ENCODE measurements around the gene TNFRSF17. TPM values are rescaled to one million over a fixed set of nuclear protein-coding genes. Genes with fewer than 3 reads are reported as not detected.
"Not testable (repeated sequence)": the region's sequence is repeated elsewhere in the genome, so short reads cannot be mapped to it uniquely, and the experiment has no call there.

Gene TNFRSF17
- 0.07 TPM for polyA plus RNA-seq (2013)

GRCh38 chr16:11964761-11965551 is at the start of gene TNFRSF17:
Gene TNFRSF17, plus strand, starts transcription at chr16:11965210. Its CDS starts 115 bp downstream, at chr16:11965325.
- H3K4me1 ChIP-seq (ENCODE audit: control extremely low read depth in 1 of 4, control insufficient read depth in 4 of 4, insufficient read depth in 4 of 4, low read length in 3 of 4): peaks cover 0 to 3% (median 0%) of the 10 kb centered on the region in 4 experiments
- POLR2A ChIA-PET: interaction anchor here (0.6 kb wide), 1 partner anchor 54 kb away, joined by 3 read pairs; no protein-coding TSS in a partner anchor

GRCh38 chr16:11915644-11916523 is 49.1 kb upstream of the TNFRSF17 start, which contains the start of gene GSPT1:
Gene GSPT1, minus strand, starts transcription at chr16:11915956. Its CDS starts 236 bp downstream, at chr16:11915720.
- POLR2A ChIA-PET: no interaction called here
- Histone ChIP-seq H3K9me3 (ENCODE audit: control extremely low read depth in 1 of 5, control insufficient read depth in 4 of 5, insufficient read depth in 2 of 5, low read depth in 1 of 5, low read length in 4 of 5) (no peaks in the 10 kb centered on the region), H3K27me3 (replicated peaks in 2 of 5; ENCODE audit: control insufficient read depth in 4 of 5, insufficient read depth in 5 of 5, low read length in 4 of 5) (no peaks in the 10 kb centered on the region), H3K4me1 (ENCODE audit: control extremely low read depth in 1 of 4, control insufficient read depth in 4 of 4, insufficient read depth in 4 of 4, low read length in 3 of 4) (peaks cover 8 to 29% (median 25%) of the 10 kb centered on the region in 4 experiments), H3K27ac (ENCODE audit: insufficient read depth in 1 of 2, low read depth in 1 of 2, low read length in 2 of 2, poor library complexity in 1 of 2, severe bottlenecking in 2 of 2) (peak within 1 kb of the TSS; percentile 46 to 83), H3K4me3 (ENCODE audit: control insufficient read depth in 1 of 7, extremely low read depth in 1 of 7, insufficient read depth in 4 of 7, low read depth in 2 of 7, low read length in 6 of 7) (peak within 1 kb of the TSS; percentile 75 to 95 (median 89)), H3K36me3 (ENCODE audit: control insufficient read depth in 4 of 4, insufficient read depth in 4 of 4, low read length in 3 of 4) (peaks cover 0 to under 1% (median 0%) of the 10 kb centered on the region in 4 experiments)
- CTCF ChIA-PET: interaction anchor here (0.9 to 1.4 kb wide), 2 partner anchors 9 kb away, joined by 3 to 4 read pairs; no protein-coding TSS in a partner anchor
- 3% methylated on average over 62 of the region's 84 CpGs for WGBS (ENCODE audit: insufficient coverage)
- peak; percentile 99 for DNase-seq

More at GRCh38 chr16:11964761-11965551, at the start of gene TNFRSF17:
- WGBS (ENCODE audit: insufficient coverage): 81% methylated on average over 5 of the region's 9 CpGs
- no peak for DNase-seq
- no peaks in the 10 kb centered on the region for H3K27me3 ChIP-seq (replicated peaks in 2 of 5; ENCODE audit: control insufficient read depth in 4 of 5, insufficient read depth in 5 of 5, low read length in 4 of 5)
- no peaks in the 10 kb centered on the region for H3K9me3 ChIP-seq (ENCODE audit: control extremely low read depth in 1 of 5, control insufficient read depth in 4 of 5, insufficient read depth in 2 of 5, low read depth in 1 of 5, low read length in 4 of 5)
- CTCF ChIA-PET: interaction anchor here (0.6 to 1.9 kb wide), 4 partner anchors 8 to 1004 kb away, joined by 3 to 5 read pairs (median 4); no protein-coding TSS in a partner anchor
- no peaks in the 10 kb centered on the region for H3K36me3 ChIP-seq (ENCODE audit: control insufficient read depth in 4 of 4, insufficient read depth in 4 of 4, low read length in 3 of 4)
- H3K4me3 ChIP-seq (ENCODE audit: control insufficient read depth in 1 of 7, extremely low read depth in 1 of 7, insufficient read depth in 4 of 7, low read depth in 2 of 7, low read length in 6 of 7): no peak within 1 kb of the TSS
- H3K27ac ChIP-seq (ENCODE audit: insufficient read depth in 1 of 2, low read depth in 1 of 2, low read length in 2 of 2, poor library complexity in 1 of 2, severe bottlenecking in 2 of 2): no peak within 1 kb of the TSS

DNA sequence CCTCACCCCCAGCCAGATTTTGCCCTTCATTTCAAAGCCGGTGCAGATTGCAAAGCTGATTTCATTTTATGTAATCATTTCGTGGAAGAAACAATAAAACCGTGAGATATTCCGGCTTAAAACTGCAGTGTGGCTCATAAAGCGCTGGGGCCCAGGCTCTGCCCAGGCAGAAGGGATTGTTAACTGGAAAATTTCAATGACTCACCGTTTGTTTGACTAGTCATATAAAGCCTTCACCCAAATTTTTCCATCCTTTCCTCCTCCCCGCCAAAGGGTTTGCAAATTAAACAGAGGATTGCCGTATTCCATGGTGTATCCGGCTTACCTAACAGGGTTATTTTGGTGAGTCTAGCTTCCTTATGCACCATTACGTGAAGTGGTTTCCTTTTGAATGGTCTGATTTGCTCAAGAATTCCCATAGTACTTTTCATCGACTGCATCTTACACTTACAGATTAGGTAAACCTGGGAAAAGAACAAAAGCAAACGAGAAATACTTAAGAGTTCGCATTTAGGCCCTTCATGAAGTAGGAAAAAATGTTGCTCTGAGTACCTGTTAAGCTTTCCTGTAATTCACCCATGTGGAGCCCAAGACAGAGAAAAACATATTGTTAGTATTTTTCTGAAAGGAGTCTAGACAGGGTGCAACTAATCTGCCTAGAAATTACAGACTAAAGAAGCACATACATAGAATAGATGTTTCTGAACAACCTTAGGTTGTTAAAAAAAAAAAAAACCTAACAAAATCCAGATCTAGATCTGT is 48.3 kb upstream of the TNFRSF17 start:
- 85% methylated on average over 9 of the region's 13 CpGs for WGBS (ENCODE audit: insufficient coverage)
- CTCF ChIA-PET: interaction anchor here (0.9 kb wide), 1 partner anchor 10 kb away, joined by 3 read pairs; no protein-coding TSS in a partner anchor

DNA sequence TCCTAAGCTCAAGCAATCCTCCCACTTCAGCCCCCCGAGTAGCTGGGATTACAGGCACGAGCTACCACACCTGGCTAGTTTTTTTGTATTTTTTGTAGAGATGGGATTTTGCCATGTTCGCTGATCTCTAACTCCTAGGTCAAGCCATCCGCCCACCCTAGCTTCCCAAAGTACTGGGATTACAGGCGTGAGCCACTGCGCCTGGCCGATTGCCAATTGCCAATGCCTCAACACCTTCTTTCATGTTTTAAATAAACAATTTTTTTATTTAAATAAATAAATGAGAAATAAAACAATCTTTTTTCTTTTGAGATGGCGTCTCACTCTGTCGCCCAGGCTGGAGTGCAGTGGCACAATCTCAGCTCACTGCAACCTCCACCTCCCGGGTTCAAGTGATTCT is 41.0 kb upstream of the TNFRSF17 start:
- H3K27ac ChIP-seq (ENCODE audit: insufficient read depth in 1 of 2, low read depth in 1 of 2, low read length in 2 of 2, poor library complexity in 1 of 2, severe bottlenecking in 2 of 2); H3K36me3 ChIP-seq (ENCODE audit: control insufficient read depth in 4 of 4, insufficient read depth in 4 of 4, low read length in 3 of 4); H3K27me3 ChIP-seq (replicated peaks in 2 of 5; ENCODE audit: control insufficient read depth in 4 of 5, insufficient read depth in 5 of 5, low read length in 4 of 5); H3K9me3 ChIP-seq (ENCODE audit: control extremely low read depth in 1 of 5, control insufficient read depth in 4 of 5, insufficient read depth in 2 of 5, low read depth in 1 of 5, low read length in 4 of 5); CTCF ChIA-PET; H3K4me1 ChIP-seq (ENCODE audit: control extremely low read depth in 1 of 4, control insufficient read depth in 4 of 4, insufficient read depth in 4 of 4, low read length in 3 of 4); DNase-seq; POLR2A ChIA-PET; H3K4me3 ChIP-seq (ENCODE audit: control insufficient read depth in 1 of 7, extremely low read depth in 1 of 7, insufficient read depth in 4 of 7, low read depth in 2 of 7, low read length in 6 of 7): not testable (repeated sequence)
- 100% methylated on average over 4 of the region's 10 CpGs for WGBS (ENCODE audit: insufficient coverage)

More for the DNA sequence above, 48.3 kb upstream of the TNFRSF17 start:
- Histone ChIP-seq H3K27me3 (replicated peaks in 2 of 5; ENCODE audit: control insufficient read depth in 4 of 5, insufficient read depth in 5 of 5, low read length in 4 of 5) (no peaks in the 10 kb centered on the region), H3K9me3 (ENCODE audit: control extremely low read depth in 1 of 5, control insufficient read depth in 4 of 5, insufficient read depth in 2 of 5, low read depth in 1 of 5, low read length in 4 of 5) (no peaks in the 10 kb centered on the region), H3K27ac (ENCODE audit: insufficient read depth in 1 of 2, low read depth in 1 of 2, low read length in 2 of 2, poor library complexity in 1 of 2, severe bottlenecking in 2 of 2) (peak overlapping the region in 1 of 2 experiments; percentile 78), H3K4me1 (ENCODE audit: control extremely low read depth in 1 of 4, control insufficient read depth in 4 of 4, insufficient read depth in 4 of 4, low read length in 3 of 4) (peaks cover 8 to 28% (median 24%) of the 10 kb centered on the region in 4 experiments), H3K36me3 (ENCODE audit: control insufficient read depth in 4 of 4, insufficient read depth in 4 of 4, low read length in 3 of 4) (no peaks in the 10 kb centered on the region), H3K4me3 (ENCODE audit: control insufficient read depth in 1 of 7, extremely low read depth in 1 of 7, insufficient read depth in 4 of 7, low read depth in 2 of 7, low read length in 6 of 7) (peak overlapping the region in 6 of 7 experiments; percentile 20 to 89 (median 78))
- DNase-seq: no peak
- POLR2A ChIA-PET: no interaction called here

- WGBS (ENCODE audit: insufficient coverage): 90% methylated on average over 5 of the region's 13 CpGs
Observed at GRCh38 chr16:11927350-11927749, 37.7 kb upstream of the TNFRSF17 start.

DNA sequence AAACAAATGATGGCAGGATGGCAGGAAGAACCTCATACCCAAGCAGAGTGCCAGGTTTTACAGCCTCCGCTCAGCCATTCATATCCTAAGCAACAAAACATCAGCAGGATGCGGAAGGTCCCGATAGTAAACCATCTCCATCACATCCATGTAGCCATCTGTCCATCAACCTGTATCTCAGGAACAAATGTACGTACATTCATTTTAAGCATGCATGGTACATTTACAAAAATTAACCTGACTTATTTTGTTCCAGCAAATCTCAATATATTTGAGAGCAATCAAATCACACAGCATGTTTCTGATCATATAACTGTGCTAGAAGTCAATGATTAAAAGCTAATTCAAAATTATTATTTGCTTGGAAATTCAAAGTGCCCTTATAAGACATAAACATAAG is 23.1 kb upstream of the TNFRSF17 start, which contains the start of gene NPIPB2:
TSS of gene NPIPB2 (minus strand) at position 101 of the 400 bp plus-strand sequence. CDS start at position 101, 0 bp downstream.
- H3K4me1 ChIP-seq (ENCODE audit: control extremely low read depth in 1 of 4, control insufficient read depth in 4 of 4, insufficient read depth in 4 of 4, low read length in 3 of 4); H3K9me3 ChIP-seq (ENCODE audit: control extremely low read depth in 1 of 5, control insufficient read depth in 4 of 5, insufficient read depth in 2 of 5, low read depth in 1 of 5, low read length in 4 of 5); CTCF ChIA-PET; H3K36me3 ChIP-seq (ENCODE audit: control insufficient read depth in 4 of 4, insufficient read depth in 4 of 4, low read length in 3 of 4); H3K27ac ChIP-seq (ENCODE audit: insufficient read depth in 1 of 2, low read depth in 1 of 2, low read length in 2 of 2, poor library complexity in 1 of 2, severe bottlenecking in 2 of 2); H3K4me3 ChIP-seq (ENCODE audit: control insufficient read depth in 1 of 7, extremely low read depth in 1 of 7, insufficient read depth in 4 of 7, low read depth in 2 of 7, low read length in 6 of 7); DNase-seq; H3K27me3 ChIP-seq (replicated peaks in 2 of 5; ENCODE audit: control insufficient read depth in 4 of 5, insufficient read depth in 5 of 5, low read length in 4 of 5); POLR2A ChIA-PET: not testable (repeated sequence)
- no CpG with 5 or more reads among the region's 4 CpGs for WGBS (ENCODE audit: insufficient coverage)

More at GRCh38 chr16:11927350-11927749, 37.7 kb upstream of the TNFRSF17 start:
- H3K36me3 ChIP-seq (ENCODE audit: control insufficient read depth in 4 of 4, insufficient read depth in 4 of 4, low read length in 3 of 4); H3K27ac ChIP-seq (ENCODE audit: insufficient read depth in 1 of 2, low read depth in 1 of 2, low read length in 2 of 2, poor library complexity in 1 of 2, severe bottlenecking in 2 of 2); H3K9me3 ChIP-seq (ENCODE audit: control extremely low read depth in 1 of 5, control insufficient read depth in 4 of 5, insufficient read depth in 2 of 5, low read depth in 1 of 5, low read length in 4 of 5); CTCF ChIA-PET; H3K27me3 ChIP-seq (replicated peaks in 2 of 5; ENCODE audit: control insufficient read depth in 4 of 5, insufficient read depth in 5 of 5, low read length in 4 of 5); DNase-seq; H3K4me1 ChIP-seq (ENCODE audit: control extremely low read depth in 1 of 4, control insufficient read depth in 4 of 4, insufficient read depth in 4 of 4, low read length in 3 of 4); H3K4me3 ChIP-seq (ENCODE audit: control insufficient read depth in 1 of 7, extremely low read depth in 1 of 7, insufficient read depth in 4 of 7, low read depth in 2 of 7, low read length in 6 of 7); POLR2A ChIA-PET: not testable (repeated sequence)

All from common myeloid progenitor, CD34-positive (primary cell).